Thyroid gland (tissue), 4 donors: Measurements from ENCODE around the gene EPHA3.

ENCODE experiments used
- POLR2A ChIP-seq, 2 donors: fragments of 450-650 bp; IDR thresholded peaks; one replicate each; pipeline ENCODE4 v1.6.1; 2017; ENCODE audit warnings: antibody characterized with exemption in 2 of 2, mild to moderate bottlenecking in 2 of 2, moderate library complexity in 1 of 2
- TF ChIP-seq, protein P1 (sequence below), 6 experiments: fragments of 200-600 bp in 3 of 6; fragments of 450-650 bp in 3 of 6; sonication (generic) in 3 of 6; IDR thresholded peaks; one replicate each; pipeline ENCODE4 v1.5.1; 2016 to 2019; ENCODE audit warnings: antibody characterized with exemption in 6 of 6, mild to moderate bottlenecking in 2 of 6, inconsistent platforms in 1 of 6, moderate library complexity in 1 of 6

DNA sequence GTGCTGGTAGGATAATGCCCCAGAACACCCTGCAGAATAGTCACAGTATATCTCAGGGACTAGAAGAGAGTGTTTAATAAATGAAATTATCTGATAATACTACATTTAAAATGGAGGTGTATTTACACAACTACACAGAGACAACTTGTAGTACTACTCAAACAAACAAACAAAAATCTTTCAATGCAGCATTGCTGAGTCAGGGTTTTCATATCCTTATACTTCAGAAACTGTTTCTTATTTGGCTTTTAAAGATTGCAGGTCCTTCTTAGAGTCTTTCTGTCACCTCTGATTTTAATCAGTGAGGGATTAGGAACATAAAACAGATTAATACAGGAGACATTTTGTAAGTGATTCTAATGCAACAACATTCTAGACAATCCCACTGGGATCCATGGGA lies 57.4 kb downstream of the EPHA3 start:
- TF ChIP-seq, protein P1, sequence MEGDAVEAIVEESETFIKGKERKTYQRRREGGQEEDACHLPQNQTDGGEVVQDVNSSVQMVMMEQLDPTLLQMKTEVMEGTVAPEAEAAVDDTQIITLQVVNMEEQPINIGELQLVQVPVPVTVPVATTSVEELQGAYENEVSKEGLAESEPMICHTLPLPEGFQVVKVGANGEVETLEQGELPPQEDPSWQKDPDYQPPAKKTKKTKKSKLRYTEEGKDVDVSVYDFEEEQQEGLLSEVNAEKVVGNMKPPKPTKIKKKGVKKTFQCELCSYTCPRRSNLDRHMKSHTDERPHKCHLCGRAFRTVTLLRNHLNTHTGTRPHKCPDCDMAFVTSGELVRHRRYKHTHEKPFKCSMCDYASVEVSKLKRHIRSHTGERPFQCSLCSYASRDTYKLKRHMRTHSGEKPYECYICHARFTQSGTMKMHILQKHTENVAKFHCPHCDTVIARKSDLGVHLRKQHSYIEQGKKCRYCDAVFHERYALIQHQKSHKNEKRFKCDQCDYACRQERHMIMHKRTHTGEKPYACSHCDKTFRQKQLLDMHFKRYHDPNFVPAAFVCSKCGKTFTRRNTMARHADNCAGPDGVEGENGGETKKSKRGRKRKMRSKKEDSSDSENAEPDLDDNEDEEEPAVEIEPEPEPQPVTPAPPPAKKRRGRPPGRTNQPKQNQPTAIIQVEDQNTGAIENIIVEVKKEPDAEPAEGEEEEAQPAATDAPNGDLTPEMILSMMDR (IDR thresholded peaks at IDR 0.05) = no peak
- no peak for TF ChIP-seq POLR2A (IDR thresholded peaks at IDR 0.05)
